ENCODE results near the gene EXOC7.

EXOC7 gene

GRCh38 chr17:76122431-76123190 lies 19.0 kb upstream of the EXOC7 start:
- peaks cover 5% of the 10 kb centered on the region for H3K4me1 Mint-ChIP-seq
- peak overlapping the region; percentile 51 for H3K4me3 Mint-ChIP-seq
- ATAC-seq (replicated peaks; ENCODE audit: extremely low read depth, poor library complexity, severe bottlenecking) (no peak), DNase-seq (ENCODE audit: low spot score in 2 of 2) (no peak)
- H3K9me3 Mint-ChIP-seq = no peaks in the 10 kb centered on the region
- peaks cover 3% of the 10 kb centered on the region for H3K36me3 Mint-ChIP-seq (ENCODE audit: insufficient read depth)
- no peaks in the 10 kb centered on the region for H3K27me3 Mint-ChIP-seq
- peak overlapping the region; percentile 14 for H3K27ac Mint-ChIP-seq (ENCODE audit: low read depth)

GRCh38 chr17:76121932-76122430 lies 18.4 kb upstream of the EXOC7 start:
- Mint-ChIP-seq H3K4me3 (no peak overlapping the region), H3K27ac (ENCODE audit: low read depth) (no peak overlapping the region), H3K4me1 (peaks cover 5% of the 10 kb centered on the region), H3K27me3 (no peaks in the 10 kb centered on the region), H3K36me3 (ENCODE audit: insufficient read depth) (peaks cover 3% of the 10 kb centered on the region), H3K9me3 (no peaks in the 10 kb centered on the region)
- ATAC-seq (replicated peaks; ENCODE audit: extremely low read depth, poor library complexity, severe bottlenecking) = no peak
- DNase-seq (ENCODE audit: low spot score in 2 of 2) = no peak

DNA sequence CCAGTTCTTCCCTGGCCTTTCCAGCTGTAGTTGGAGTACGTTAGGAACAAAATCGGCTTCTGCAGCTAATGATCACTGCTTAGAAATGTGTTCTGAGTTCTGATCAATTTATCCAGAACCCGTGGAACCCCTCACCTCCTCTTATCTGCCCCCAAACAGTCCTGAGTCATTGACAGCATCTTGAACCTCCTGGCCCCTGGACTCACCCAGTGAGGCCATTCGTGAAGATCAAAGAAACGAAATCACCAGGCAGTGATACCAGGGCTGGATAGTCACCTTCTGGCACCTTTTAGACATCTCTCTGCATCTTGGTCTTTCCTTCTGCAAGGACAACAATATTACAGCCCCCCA lies 17.0 kb upstream of the EXOC7 start:
- DNase-seq (ENCODE audit: low spot score in 2 of 2) = no peak
- Mint-ChIP-seq H3K4me1 (peaks cover 5% of the 10 kb centered on the region), H3K9me3 (no peaks in the 10 kb centered on the region), H3K27me3 (no peaks in the 10 kb centered on the region), H3K4me3 (peak overlapping the region; percentile 23), H3K36me3 (ENCODE audit: insufficient read depth) (peaks cover 3% of the 10 kb centered on the region), H3K27ac (ENCODE audit: low read depth) (peak overlapping the region; percentile 61)
- no peak for ATAC-seq (replicated peaks; ENCODE audit: extremely low read depth, poor library complexity, severe bottlenecking)

DNA sequence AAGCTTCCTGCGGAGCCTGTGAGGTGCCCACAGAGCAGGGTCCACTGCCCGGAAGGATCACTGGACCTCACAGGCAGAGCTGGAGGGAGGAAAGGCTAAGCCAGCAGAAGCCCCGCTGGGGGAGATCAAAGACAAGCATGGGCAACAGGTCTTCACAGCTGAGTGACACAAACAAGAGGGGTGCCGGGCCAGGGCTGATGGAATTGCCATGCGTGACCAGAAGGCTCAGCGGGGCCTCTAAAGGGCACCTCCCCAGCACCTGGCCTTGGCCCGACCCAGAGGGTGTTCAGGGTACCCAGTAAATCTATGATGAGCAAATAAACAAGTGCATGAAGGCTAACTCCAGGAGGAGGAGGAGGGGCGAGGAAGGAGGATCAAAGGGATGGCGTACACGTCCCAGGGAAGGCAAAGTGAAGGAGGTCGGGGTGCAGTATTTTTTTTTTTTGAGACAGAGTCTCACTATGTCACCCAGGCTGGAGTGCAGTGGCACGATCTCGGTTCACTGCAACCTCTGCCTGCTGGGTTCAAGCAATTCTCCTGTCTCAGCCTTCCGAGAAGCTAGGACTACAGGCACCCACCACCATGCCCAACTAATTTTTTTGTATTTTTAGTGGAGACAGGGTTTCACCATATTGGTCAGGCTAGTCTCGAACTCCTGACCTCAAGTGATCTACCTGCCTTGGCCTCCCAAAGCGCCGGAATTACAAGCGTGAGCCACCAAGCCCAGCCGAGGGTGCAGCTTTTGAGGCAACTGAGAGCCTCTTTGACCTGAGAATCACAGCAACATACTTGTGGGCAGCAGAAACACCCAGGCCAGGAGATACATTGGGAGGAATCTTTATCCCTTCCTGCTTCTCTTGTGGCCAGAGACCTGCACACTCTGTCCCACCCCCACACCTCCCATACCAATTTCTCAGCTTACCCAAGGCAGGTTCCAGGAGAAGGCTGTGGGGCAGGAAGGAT lies 16.1 kb upstream of the EXOC7 start:
- DNase-seq (ENCODE audit: low spot score in 2 of 2) (no peak), ATAC-seq (replicated peaks; ENCODE audit: extremely low read depth, poor library complexity, severe bottlenecking) (no peak)
- Mint-ChIP-seq H3K27ac (ENCODE audit: low read depth) (no peak overlapping the region), H3K36me3 (ENCODE audit: insufficient read depth) (peaks cover 3% of the 10 kb centered on the region), H3K4me3 (no peak overlapping the region), H3K27me3 (no peaks in the 10 kb centered on the region), H3K4me1 (peaks cover 5% of the 10 kb centered on the region), H3K9me3 (no peaks in the 10 kb centered on the region)

DNA sequence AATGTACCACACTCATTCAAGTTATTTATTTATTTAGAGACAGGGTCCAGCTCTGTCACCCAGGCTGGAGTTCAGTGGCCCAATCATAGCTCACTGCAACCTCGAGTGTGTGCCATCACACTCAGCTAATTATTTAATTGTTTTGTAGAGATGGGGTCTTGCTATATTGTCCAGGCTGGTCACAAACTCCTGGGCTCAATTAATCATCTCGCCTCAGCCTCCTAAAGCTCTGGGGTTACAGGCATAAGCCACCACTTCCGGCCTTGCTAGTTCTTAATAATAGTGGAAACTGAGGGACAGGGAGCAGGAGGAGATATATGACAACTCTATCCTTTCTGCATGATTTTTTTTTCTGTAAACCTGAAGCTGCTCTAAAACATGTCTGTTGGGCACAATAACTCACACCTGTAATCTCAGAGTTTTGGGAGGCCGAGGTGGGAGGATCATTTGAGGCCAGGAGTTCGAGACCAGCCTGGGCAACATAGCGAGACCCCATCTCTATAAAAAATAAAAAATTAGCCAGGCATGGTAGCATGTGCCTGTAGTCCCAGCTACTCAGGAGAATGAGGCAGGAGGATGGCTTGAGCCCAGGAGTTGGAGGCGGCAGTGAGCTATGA lies 11.7 kb upstream of the EXOC7 start:
- no peak overlapping the region for H3K4me3 Mint-ChIP-seq
- H3K36me3 Mint-ChIP-seq (ENCODE audit: insufficient read depth) = no peaks in the 10 kb centered on the region
- H3K9me3 Mint-ChIP-seq = no peaks in the 10 kb centered on the region
- no peaks in the 10 kb centered on the region for H3K4me1 Mint-ChIP-seq
- DNase-seq (ENCODE audit: low spot score in 2 of 2) (no peak), ATAC-seq (replicated peaks; ENCODE audit: extremely low read depth, poor library complexity, severe bottlenecking) (no peak)
- no peak overlapping the region for H3K27ac Mint-ChIP-seq (ENCODE audit: low read depth)
- H3K27me3 Mint-ChIP-seq = no peaks in the 10 kb centered on the region

- Mint-ChIP-seq H3K4me1 (no peaks in the 10 kb centered on the region), H3K27me3 (no peaks in the 10 kb centered on the region), H3K36me3 (ENCODE audit: insufficient read depth) (no peaks in the 10 kb centered on the region), H3K9me3 (no peaks in the 10 kb centered on the region), H3K4me3 (no peak overlapping the region), H3K27ac (ENCODE audit: low read depth) (no peak overlapping the region)
- DNase-seq (ENCODE audit: low spot score in 2 of 2) (no peak), ATAC-seq (replicated peaks; ENCODE audit: extremely low read depth, poor library complexity, severe bottlenecking) (no peak)
Measured at GRCh38 chr17:76111956-76112355, 8.4 kb upstream of the EXOC7 start.

DNA sequence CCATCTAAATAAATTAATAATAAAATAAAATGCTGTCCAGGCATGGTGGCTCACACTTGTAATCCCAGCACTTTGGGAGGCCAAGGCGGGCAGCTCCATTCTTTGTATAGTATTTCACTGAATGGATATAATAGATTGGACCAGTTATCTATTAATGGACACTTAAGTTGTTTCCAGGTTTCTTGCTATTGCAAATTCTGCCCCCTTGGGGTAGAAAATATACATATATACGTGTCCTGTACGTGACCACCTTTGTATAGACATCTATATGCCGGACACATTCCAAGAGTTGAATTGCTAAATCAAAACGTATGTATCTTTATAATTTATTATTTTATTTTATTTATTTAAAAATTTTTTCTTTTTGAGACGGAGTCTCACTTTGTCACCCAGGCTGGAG lies 3.9 kb upstream of the EXOC7 start:
- H3K36me3 Mint-ChIP-seq (ENCODE audit: insufficient read depth) = peaks cover 6% of the 10 kb centered on the region
- ATAC-seq (replicated peaks; ENCODE audit: extremely low read depth, poor library complexity, severe bottlenecking) = no peak
- H3K4me1 Mint-ChIP-seq = peaks cover 14% of the 10 kb centered on the region
- no peak overlapping the region for H3K4me3 Mint-ChIP-seq
- H3K27me3 Mint-ChIP-seq = no peaks in the 10 kb centered on the region
- H3K9me3 Mint-ChIP-seq = no peaks in the 10 kb centered on the region
- no peak for DNase-seq (ENCODE audit: low spot score in 2 of 2)
- no peak overlapping the region for H3K27ac Mint-ChIP-seq (ENCODE audit: low read depth)

DNA sequence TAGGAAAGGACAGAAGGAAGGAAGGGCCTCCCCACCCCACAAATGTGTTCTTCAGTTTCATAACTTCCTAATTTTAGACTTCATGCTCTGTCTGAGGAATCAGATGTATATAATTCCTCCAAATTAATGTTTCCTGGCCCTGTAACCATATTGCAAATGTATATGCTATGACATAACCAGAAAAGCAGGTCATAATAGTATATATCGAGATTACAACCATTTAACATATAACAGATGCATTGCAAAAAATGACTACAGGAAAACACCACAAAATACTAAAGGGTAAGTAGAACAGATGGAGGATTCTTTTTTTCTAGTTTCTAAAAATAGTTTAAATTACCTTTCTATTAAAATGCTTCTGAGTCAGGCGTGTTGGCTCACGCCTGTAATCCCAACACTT lies 3.1 kb upstream of the EXOC7 start:
- no peak overlapping the region for H3K27ac Mint-ChIP-seq (ENCODE audit: low read depth)
- ATAC-seq (replicated peaks; ENCODE audit: extremely low read depth, poor library complexity, severe bottlenecking) (no peak), DNase-seq (ENCODE audit: low spot score in 2 of 2) (no peak)
- H3K27me3 Mint-ChIP-seq = no peaks in the 10 kb centered on the region
- no peaks in the 10 kb centered on the region for H3K9me3 Mint-ChIP-seq
- no peak overlapping the region for H3K4me3 Mint-ChIP-seq
- H3K36me3 Mint-ChIP-seq (ENCODE audit: insufficient read depth) = peaks cover 6% of the 10 kb centered on the region
- peaks cover 15% of the 10 kb centered on the region for H3K4me1 Mint-ChIP-seq

GRCh38 chr17:76104896-76105231 lies 1.3 kb upstream of the EXOC7 start:
- peak overlapping the region; percentile 98 for H3K4me3 Mint-ChIP-seq
- H3K4me1 Mint-ChIP-seq = peaks cover 26% of the 10 kb centered on the region
- peak overlapping the region; percentile 72 for H3K27ac Mint-ChIP-seq (ENCODE audit: low read depth)
- DNase-seq (ENCODE audit: low spot score in 2 of 2) = no peak
- no peak for ATAC-seq (replicated peaks; ENCODE audit: extremely low read depth, poor library complexity, severe bottlenecking)
- no peaks in the 10 kb centered on the region for H3K27me3 Mint-ChIP-seq
- H3K9me3 Mint-ChIP-seq = no peaks in the 10 kb centered on the region
- H3K36me3 Mint-ChIP-seq (ENCODE audit: insufficient read depth) = peaks cover 17% of the 10 kb centered on the region

GRCh38 chr17:76104140-76104895 lies 731 bp upstream of the EXOC7 start:
- ATAC-seq (replicated peaks; ENCODE audit: extremely low read depth, poor library complexity, severe bottlenecking) = no peak
- Mint-ChIP-seq H3K4me1 (peaks cover 28% of the 10 kb centered on the region), H3K36me3 (ENCODE audit: insufficient read depth) (peaks cover 21% of the 10 kb centered on the region), H3K4me3 (peak overlapping the region; percentile 98), H3K27me3 (no peaks in the 10 kb centered on the region), H3K9me3 (no peaks in the 10 kb centered on the region), H3K27ac (ENCODE audit: low read depth) (peak overlapping the region; percentile 95)
- no peak for DNase-seq (ENCODE audit: low spot score in 2 of 2)

DNA sequence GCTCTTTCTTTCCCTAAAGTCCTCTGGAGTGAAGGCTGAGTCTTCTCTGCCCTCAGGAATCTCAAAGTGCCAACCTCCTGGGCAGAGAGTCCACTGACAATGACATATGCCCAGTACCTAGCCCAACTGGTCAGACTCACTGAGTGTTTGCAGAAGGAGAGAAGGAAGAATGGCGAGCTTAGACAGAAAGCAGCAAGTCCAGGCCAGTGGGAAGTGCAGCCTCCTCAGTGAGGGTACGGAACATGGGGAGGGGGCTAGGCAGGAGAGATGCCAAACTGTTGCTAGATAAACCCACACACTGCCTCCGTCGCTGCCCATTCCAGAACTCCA lies 678 bp downstream of the EXOC7 start:
- Mint-ChIP-seq H3K27me3 (no peaks in the 10 kb centered on the region), H3K36me3 (ENCODE audit: insufficient read depth) (peaks cover 34% of the 10 kb centered on the region), H3K4me1 (peaks cover 28% of the 10 kb centered on the region), H3K27ac (ENCODE audit: low read depth) (peak overlapping the region; percentile 95), H3K4me3 (peak overlapping the region; percentile 98), H3K9me3 (no peaks in the 10 kb centered on the region)
- DNase-seq (ENCODE audit: low spot score in 2 of 2) (no peak), ATAC-seq (replicated peaks; ENCODE audit: extremely low read depth, poor library complexity, severe bottlenecking) (no peak)

GRCh38 chr17:76097716-76098295 lies 5.8 kb downstream of the EXOC7 start:
- ATAC-seq (replicated peaks; ENCODE audit: extremely low read depth, poor library complexity, severe bottlenecking) (no peak), DNase-seq (ENCODE audit: low spot score in 2 of 2) (no peak)
- H3K27me3 Mint-ChIP-seq = no peaks in the 10 kb centered on the region
- peak overlapping the region; percentile 32 for H3K27ac Mint-ChIP-seq (ENCODE audit: low read depth)
- H3K9me3 Mint-ChIP-seq = no peaks in the 10 kb centered on the region
- H3K4me1 Mint-ChIP-seq = peaks cover 17% of the 10 kb centered on the region
- peaks cover 58% of the 10 kb centered on the region for H3K36me3 Mint-ChIP-seq (ENCODE audit: insufficient read depth)
- H3K4me3 Mint-ChIP-seq = no peak overlapping the region

All from central memory CD8-positive, alpha-beta T cell (primary cell).